Measurements from ENCODE around the gene LRRC42.

The LRRC42 gene

DNA sequence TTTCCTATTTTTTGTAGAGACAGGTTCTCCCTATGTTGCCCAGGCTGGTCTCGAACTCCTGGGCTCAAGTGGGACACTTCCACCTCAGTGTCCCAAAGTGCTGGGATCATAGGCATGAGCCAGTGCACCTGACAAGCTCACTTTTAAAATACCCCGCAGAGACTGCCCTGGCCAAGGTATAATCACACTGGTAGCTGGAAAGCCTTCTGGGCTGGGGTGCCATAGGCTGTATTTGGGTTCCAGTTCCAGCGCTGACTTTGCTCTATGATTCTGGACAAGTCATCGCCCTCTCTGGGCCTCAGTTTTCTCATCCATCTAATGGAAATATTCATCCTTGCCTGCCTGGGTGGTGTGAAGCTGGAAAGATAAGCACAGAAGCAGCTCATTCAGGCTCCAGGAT is 61.5 kb downstream of the LRRC42 start:
- no peak for DNase-seq

DNA sequence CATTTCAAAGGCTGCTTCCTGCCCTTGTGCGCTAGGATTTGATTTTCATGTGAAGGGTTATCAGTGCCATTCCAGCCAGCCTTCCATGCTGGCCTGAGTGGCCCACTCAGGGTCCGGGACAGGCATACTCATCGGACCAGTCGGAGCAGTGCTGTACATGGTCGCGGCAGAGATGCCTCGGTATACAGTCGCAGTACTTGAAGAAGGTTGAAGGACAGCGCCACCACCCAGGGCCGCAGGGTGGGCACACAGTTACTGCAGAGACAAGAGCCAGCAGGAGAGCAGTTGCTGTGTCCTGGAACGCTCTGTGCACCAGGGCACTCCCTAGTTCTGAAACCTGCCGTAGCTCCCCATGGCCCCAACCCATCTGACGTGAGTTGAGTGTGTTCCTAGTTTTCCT is 62.7 kb downstream of the LRRC42 start:
- DNase-seq = no peak

DNA sequence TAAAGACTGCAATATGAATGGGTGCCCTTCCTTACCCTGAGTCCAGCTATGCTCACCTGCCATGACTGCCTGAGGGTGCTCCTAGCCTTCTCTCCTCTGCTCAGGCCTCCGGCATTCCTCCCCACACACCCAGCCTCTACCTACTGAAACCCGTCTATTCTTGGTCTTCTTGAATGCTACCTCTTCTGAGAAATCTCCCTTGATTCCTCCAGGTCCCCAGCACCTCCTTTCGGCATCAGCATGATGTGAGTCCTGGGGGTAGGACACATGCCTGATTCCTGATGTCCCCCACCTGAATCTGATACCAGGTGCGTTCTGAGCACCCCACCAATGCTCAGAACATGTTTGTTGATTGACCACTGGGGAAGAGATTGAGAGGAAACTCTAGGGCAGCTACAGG is 63.3 kb downstream of the LRRC42 start:
- no peak for DNase-seq

DNA sequence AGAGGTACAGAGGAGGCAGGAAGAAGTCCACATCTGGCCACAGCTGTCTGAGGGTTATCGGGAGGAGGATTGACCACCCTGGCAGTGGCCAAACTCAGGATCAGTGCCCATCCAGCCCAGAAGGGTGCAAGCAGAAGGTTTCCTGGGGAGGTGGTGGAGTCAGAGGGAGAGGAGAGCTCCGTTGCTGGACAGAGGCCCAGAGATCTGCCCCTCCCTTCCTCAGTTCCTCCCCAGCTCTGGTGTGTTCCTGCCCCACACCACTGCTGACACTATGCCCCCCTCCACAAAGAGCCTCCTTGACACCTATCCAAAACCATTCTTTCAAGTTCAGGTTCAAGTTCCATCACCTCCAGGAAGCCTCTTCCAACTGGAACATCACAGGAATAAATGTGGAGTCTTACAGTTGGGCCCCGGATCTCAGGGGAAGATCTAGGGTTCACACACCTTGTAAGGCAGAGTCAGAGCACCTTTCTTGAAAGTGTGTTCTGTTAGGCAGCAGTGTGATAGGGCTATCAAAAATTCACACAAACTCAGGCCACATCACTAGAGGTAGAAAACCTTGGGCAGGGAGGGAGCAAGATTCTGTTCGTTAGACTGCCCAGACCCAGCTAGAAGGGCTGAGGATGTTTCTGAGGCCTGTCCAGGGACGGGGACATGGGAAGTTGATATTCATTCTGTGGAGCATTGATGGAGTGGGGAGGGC is 64.4 kb downstream of the LRRC42 start:
- no peak for DNase-seq

DNA sequence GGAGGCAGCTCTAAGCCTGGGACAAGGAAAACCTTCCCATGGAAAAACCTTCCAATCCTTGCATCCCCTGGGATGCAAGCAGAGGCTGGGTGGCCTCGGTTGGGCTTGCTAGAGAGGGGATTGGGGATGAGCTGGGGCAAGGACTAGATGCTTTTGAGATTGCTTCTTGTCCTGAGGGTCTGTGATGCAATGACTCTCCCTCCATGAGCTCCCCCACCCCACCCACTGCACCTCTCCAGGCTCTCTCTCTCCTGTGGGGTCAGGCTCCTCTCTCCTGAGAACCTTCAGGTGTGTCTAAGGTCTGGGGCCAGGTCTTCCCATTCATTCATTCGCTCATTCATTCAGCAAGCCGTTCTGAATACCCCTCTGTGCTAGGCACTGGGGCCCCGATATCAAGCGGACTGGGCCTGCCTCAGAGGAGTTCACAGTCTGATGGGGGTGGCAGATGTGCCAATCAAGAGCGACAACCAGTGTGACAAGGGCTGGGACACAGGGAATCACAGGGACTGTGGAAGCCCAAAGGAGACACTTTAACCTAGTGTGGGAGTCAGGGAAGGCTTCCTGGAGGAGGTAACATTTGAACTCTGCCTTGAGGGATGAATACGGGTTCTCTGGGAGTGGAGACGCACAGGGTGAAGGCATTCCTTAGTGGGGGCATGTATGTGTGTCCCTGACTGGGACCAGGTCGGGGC is 65.3 kb downstream of the LRRC42 start:
- no peak for DNase-seq

DNA sequence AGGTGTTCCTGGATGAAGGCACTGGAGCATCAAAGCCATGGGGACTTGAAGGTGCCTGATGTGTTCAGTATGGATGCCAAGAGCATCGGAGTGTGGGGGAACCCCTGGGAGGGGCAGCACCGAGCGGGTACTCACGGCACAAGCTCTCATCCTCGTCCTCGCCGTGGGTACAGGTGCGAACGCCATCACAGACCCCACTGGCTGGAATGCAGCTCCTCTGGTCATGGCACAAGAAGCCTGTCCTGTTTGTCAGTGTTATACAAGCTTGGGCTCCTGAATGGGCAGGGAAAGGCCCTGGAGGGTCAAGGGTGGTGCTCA is 65.8 kb downstream of the LRRC42 start:
- DNase-seq = no peak

DNA sequence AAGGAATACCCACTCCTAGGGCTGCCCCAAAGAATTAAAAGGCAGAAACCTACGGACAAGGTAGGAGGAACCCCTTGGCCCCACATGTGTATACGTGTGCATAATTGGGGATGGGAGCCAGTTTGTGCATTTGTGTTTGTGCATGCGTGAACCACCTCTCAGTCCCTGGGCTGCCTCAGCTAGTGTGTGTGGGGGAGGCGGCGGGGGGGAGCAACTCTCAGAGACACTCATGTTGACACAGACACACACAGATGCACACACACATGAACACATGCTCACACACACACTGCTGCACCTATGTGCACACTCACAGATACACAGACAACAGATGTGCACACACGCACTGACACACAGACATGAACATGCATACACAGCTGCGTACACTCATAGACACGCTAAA is 66.7 kb downstream of the LRRC42 start:
- DNase-seq = no peak

DNA sequence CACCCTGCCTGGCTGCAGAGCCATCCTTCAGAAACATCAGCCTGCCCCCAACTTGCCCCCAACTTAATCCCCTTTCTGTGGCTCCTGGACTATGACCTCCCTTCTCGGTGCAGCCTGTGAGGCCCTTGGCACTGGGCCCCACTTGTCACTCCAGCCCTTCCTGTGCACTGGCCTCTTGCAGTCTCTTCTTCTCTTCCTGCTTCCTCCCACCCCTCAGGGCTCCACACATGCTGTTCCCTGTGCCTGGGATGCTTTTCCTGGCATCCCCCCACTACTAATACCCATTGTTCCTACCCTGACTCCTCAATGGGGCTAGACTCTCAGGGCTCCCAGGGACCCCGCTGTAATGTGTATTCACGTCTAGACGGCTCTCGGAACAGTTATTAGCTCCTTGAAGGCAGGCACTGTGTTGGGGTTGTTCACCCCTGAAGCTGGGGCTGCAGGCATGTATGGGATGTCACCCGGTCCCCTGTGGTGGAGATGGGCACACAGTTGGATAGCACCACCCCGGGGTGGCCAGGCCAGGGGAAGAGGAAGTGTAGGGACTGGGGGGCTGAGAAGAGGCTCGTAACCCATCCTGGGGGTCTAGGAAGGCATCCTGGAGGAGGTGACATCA is 67.4 kb downstream of the LRRC42 start:
- DNase-seq = no peak

DNA sequence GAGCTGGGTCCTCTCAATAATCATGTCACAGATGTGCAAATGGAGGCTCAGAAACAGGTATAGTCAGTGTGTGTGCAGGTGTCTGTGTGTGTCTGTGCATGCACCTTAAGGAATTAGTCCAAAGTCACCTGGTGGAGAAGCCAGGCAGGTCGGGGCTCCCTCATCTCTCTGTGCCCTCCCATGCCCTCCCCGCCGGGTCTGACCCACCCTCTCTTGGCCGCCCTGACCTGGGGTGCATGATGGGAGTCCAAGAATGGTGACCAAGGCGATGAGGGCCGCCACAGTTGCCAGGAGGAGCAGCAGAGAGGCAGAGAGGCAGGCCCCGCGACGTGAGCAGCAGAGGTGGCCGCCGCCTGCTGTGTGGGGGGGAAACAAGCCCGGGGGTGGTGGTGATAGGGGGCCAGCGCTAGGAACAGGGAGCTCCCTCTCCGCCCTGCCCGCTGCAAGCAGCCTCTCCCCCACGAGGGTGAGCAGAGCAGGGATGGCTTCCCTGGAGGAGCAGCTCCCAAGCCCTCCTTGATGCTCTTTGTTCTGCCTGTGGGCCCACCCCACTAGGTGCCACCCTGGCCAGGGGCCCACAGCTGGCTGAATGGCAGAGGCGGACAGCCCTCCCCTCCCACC is 68.0 kb downstream of the LRRC42 start:
- DNase-seq = no peak

DNA sequence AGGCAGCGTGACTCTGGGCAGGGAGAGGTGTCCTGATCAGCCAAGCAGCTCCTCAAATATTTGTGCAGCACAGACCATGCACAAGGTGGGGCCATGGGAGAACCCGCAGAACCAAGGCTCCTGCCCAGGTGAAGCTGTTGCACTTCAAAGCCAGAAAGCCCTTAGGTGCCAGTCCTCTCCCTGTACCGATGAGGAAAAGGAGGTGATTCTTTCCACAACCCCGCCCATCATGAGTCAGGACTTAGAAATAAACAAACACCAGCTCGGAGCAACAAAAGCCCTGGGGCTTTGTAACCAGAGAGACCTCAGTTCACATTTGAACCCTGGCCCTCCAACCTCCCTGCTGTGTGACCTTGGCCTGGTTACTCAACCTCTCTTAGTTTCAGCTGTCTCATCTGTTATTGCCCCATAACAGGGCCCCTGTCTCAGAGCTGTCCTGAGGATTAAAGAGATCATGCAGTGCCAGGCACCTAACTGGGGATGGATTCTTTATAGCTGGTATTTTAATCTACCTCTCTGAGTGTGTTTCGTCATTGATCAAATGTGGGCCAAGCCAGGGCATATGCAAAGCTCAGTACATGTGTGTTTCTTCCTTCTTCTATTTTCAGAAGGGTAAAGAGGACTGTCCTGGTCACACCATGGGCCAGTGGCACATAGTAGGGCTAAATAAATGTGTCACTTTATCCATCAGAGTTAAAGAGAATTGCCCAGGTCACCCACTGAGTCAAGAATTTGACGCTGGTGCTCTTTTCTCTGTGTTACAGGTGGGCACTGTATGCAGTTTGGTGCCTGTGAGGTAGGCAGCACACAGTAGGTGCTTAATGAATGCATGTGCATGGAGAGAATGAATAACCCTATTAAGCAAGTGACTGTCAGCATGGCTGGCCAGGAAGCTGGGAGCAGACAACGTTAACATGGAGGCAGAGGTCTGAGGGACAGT is 70.5 kb downstream of the LRRC42 start:
- no peak for DNase-seq
